HG03159 (cell line): ENCODE measurements around the gene TMEM132A.

ENCODE experiments used
- ATAC-seq: cut with Tn5 transposase; IDR thresholded peaks from one replicate; pipeline ENCODE4 v1.9.1; 2021; ENCODE audit warnings: mild to moderate bottlenecking, moderate library complexity; ENCODE audit not compliant: unreplicated experiment

Gene TMEM132A

GRCh38 chr11:60984636-60985035 lies 60.4 kb downstream of the TMEM132A start:
- ATAC-seq: no peak

- ATAC-seq: no peak
Measured at GRCh38 chr11:60985501-60985900, 61.2 kb downstream of the TMEM132A start.

GRCh38 chr11:60985991-60986915 lies 62.0 kb downstream of the TMEM132A start:
- ATAC-seq: no peak
